ENCODE measurements around the gene ZNF431. TPM values are rescaled to one million over a fixed set of nuclear protein-coding genes. Genes with fewer than 3 reads are reported as not detected.

ZNF431 gene
- total and polyA plus RNA-seq, 2 of the 4 experiments (the other 2 are of a cell fraction), result 4.3 to 4.5 TPM

- Histone ChIP-seq H3K36me3 (ENCODE audit: control insufficient read depth, insufficient read depth, low read length) (no peaks in the 10 kb centered on the region), H3K23ac (ENCODE audit: low read depth, low read length) (no peak overlapping the region), H3K79me1 (ENCODE audit: low read depth in 1 of 2, low read length in 2 of 2) (no peaks in the 10 kb centered on the region), H2AK9ac (replicated peaks; ENCODE audit: low read depth, low read length, poor library complexity) (no peak overlapping the region), H3K56ac (ENCODE audit: extremely low read depth, insufficient read depth, low read length) (no peak overlapping the region), H2AFZ (replicated peaks; ENCODE audit: low read length, poor library complexity) (no peak overlapping the region), H4K91ac (ENCODE audit: insufficient read depth, low read depth, low read length) (no peak overlapping the region), H3K4me1 (ENCODE audit: control insufficient read depth, insufficient read depth, low read length) (no peaks in the 10 kb centered on the region), H2AK5ac (ENCODE audit: low read depth, low read length) (no peak overlapping the region), H3K18ac (ENCODE audit: low read depth, low read length) (no peak overlapping the region), H3K4me3 (ENCODE audit: insufficient read depth, low read depth, low read length) (no peak overlapping the region), H3K27ac (ENCODE audit: insufficient read depth, low read length) (no peak overlapping the region), H2BK120ac (ENCODE audit: low read depth, low read length) (no peak overlapping the region), H3K9ac (ENCODE audit: low read depth, low read length) (no peak overlapping the region), H3K27me3 (ENCODE audit: control insufficient read depth, insufficient read depth, low read length) (no peaks in the 10 kb centered on the region), H4K5ac (ENCODE audit: low read depth, low read length) (no peak overlapping the region), H3K9me3 (ENCODE audit: control insufficient read depth, insufficient read depth, low read length) (no peaks in the 10 kb centered on the region), H3K9me1 (ENCODE audit: insufficient read depth, low read length) (no peaks in the 10 kb centered on the region), H3K4ac (ENCODE audit: low read depth, low read length) (no peak overlapping the region), H3K14ac (replicated peaks; ENCODE audit: low read depth, low read length) (no peak overlapping the region), H2BK20ac (ENCODE audit: low read depth, low read length) (no peak overlapping the region), H4K8ac (ENCODE audit: low read depth in 2 of 2, low read length in 2 of 2) (no peak overlapping the region), H2BK15ac (ENCODE audit: low read depth, low read length) (no peak overlapping the region), H4K20me1 (ENCODE audit: insufficient read depth, low read length) (no peaks in the 10 kb centered on the region), H3K4me2 (ENCODE audit: low read depth, low read length) (no peak overlapping the region), H2BK5ac (ENCODE audit: low read depth, low read length, poor library complexity, severe bottlenecking) (no peak overlapping the region)
- ATAC-seq (ENCODE audit: low read depth) (no peak), DNase-seq (no peak)
- no peak for TF ChIP-seq SMC3 (IDR thresholded peaks at IDR 0.05; ENCODE audit: low read depth, low read length)
- TF ChIP-seq POLR2A (IDR thresholded peaks at IDR 0.05; ENCODE audit: low read depth, low read length), result no peak
- TF ChIP-seq RAD21 (IDR thresholded peaks at IDR 0.05; ENCODE audit: low read length), result no peak
- no peak for TF ChIP-seq RCOR1 (IDR thresholded peaks at IDR 0.05; ENCODE audit: insufficient replicate concordance, low read length)
- no peak for TF ChIP-seq CHD1 (IDR thresholded peaks at IDR 0.05; ENCODE audit: low read depth, low read length)
- no peak for TF ChIP-seq NFE2L2 (IDR thresholded peaks at IDR 0.05; ENCODE audit: low read depth, low read length)
- TF ChIP-seq CTCF (conservative IDR thresholded peaks at IDR 0.05; ENCODE audit: low read depth, low read length), result no peak
- no peak for TF ChIP-seq RFX5 (IDR thresholded peaks at IDR 0.05; ENCODE audit: low read depth, low read length)
- no peak for TF ChIP-seq CEBPB (IDR thresholded peaks at IDR 0.05; ENCODE audit: low read depth, low read length)
- TF ChIP-seq MXI1 (IDR thresholded peaks at IDR 0.05; ENCODE audit: borderline replicate concordance, low read depth, low read length), result no peak
- TF ChIP-seq FOS (IDR thresholded peaks at IDR 0.05; ENCODE audit: low read depth, low read length), result no peak
- no peak for TF ChIP-seq USF2 (IDR thresholded peaks at IDR 0.05; ENCODE audit: low read depth, low read length)
- TF ChIP-seq ELK1 (IDR thresholded peaks at IDR 0.05; ENCODE audit: borderline replicate concordance, low read depth, low read length), result no peak
- WGBS, 2 experiments (ENCODE audit: extremely low coverage in 2 of 2, insufficient read length in 1 of 2), result no CpG with 5 or more reads among the region's 1 CpG
- in situ Hi-C loops (cut with MboI; ENCODE audit: low sequenced_read_pairs), result no loop called here
- dilution Hi-C loops (cut with HindIII; ENCODE audit: low sequenced_read_pairs, unreplicated experiment), result no loop called here
- CTCF ChIA-PET, result no interaction called here
- POLR2A ChIA-PET (ENCODE audit: unreplicated experiment), result no interaction called here
- intact Hi-C loops (cut with micrococcal nuclease), result no loop called here
- BruUV-seq (replicated peaks), result no TSS peak
Observed at GRCh38 chr19:21133633-21134032, 8.2 kb upstream of the ZNF431 start.

All from IMR-90 (cell line).